IMR-90 (cell line): ENCODE measurements around the gene ALKBH3. TPM values are rescaled to one million over a fixed set of nuclear protein-coding genes. Genes with fewer than 3 reads are reported as not detected.

ENCODE experiments used
- ATAC-seq: fragments of 200-7000 bp; cut with Tn5 transposase; 2 replicates; pipeline ENCODE4 v1.9.1; 2020; ENCODE audit warnings: low read depth, mild to moderate bottlenecking, moderate library complexity
- BruUV-seq: library from RNA; stranded (reverse); fragments of 400-500 nt; replicated peaks from 2 replicates; lab custom pipeline; 2021; lab: Mats Ljungman, UMichigan
- CTCF ChIA-PET: fragments of 300-600 bp; formaldehyde crosslinking; extraction: SDS; loops from one replicate; lab custom pipeline; 2021; ENCODE audit warnings: antibody characterized with exemption; lab: Yijun Ruan, JAX
- POLR2A ChIA-PET: fragments of 300-600 bp; sonication (Branson Sonifier 250); formaldehyde crosslinking; loops from one replicate; lab custom pipeline; 2022; ENCODE audit warnings: antibody characterized with exemption; ENCODE audit not compliant: unreplicated experiment; lab: Charles Lee
- DNase-seq: peaks from one replicate; pipeline ENCODE4 v3.0.0; 2013
- H2AFZ ChIP-seq: replicated peaks from 2 replicates; pipeline ENCODE3; 2013; ENCODE audit warnings: low read length, mild to moderate bottlenecking; ENCODE audit not compliant: poor library complexity
- H2AK5ac ChIP-seq: 2 replicates; pipeline ENCODE4 v1.6.1; 2013; ENCODE audit warnings: low read depth, low read length, inconsistent platforms
- H2AK9ac ChIP-seq: replicated peaks from 2 replicates; pipeline ENCODE3; 2013; ENCODE audit warnings: mild to moderate bottlenecking, low read depth, low read length, moderate library complexity; ENCODE audit not compliant: poor library complexity
- H2BK120ac ChIP-seq: 2 replicates; pipeline ENCODE4 v1.6.1; 2013; ENCODE audit warnings: low read depth, low read length, inconsistent platforms
- H2BK15ac ChIP-seq: 3 replicates; pipeline ENCODE4 v1.6.1; 2013; ENCODE audit warnings: low read depth, low read length, inconsistent platforms
- H2BK20ac ChIP-seq: 2 replicates; pipeline ENCODE4 v1.6.1; 2013; ENCODE audit warnings: low read depth, mild to moderate bottlenecking, inconsistent platforms, low read length, moderate library complexity
- H2BK5ac ChIP-seq: 2 replicates; pipeline ENCODE4 v1.6.1; 2013; ENCODE audit warnings: mild to moderate bottlenecking, low read depth, low read length, inconsistent platforms; ENCODE audit not compliant: poor library complexity, severe bottlenecking
- H3K14ac ChIP-seq: replicated peaks from 2 replicates; pipeline ENCODE4 v1.6.1; 2013; ENCODE audit warnings: low read depth, low read length, inconsistent platforms
- H3K18ac ChIP-seq: 2 replicates; pipeline ENCODE4 v1.6.1; 2013; ENCODE audit warnings: low read depth, low read length, control low read depth
- H3K23ac ChIP-seq: 2 replicates; pipeline ENCODE4 v1.6.1; 2013; ENCODE audit warnings: low read depth, low read length, inconsistent platforms
- H3K27ac ChIP-seq: 2 replicates; pipeline ENCODE4 v1.5.1; 2013; ENCODE audit warnings: mild to moderate bottlenecking, control low read depth, low read length; ENCODE audit not compliant: insufficient read depth
- H3K27me3 ChIP-seq: 2 replicates; pipeline ENCODE4 v1.6.1; 2013; ENCODE audit warnings: low read length; ENCODE audit not compliant: control insufficient read depth, insufficient read depth
- H3K36me3 ChIP-seq: 2 replicates; pipeline ENCODE4 v1.6.1; 2013; ENCODE audit warnings: low read length, mixed read lengths; ENCODE audit not compliant: control insufficient read depth, insufficient read depth
- H3K4ac ChIP-seq: 2 replicates; pipeline ENCODE4 v1.6.1; 2013; ENCODE audit warnings: low read depth, low read length, inconsistent platforms
- H3K4me1 ChIP-seq: 2 replicates; pipeline ENCODE4 v1.6.1; 2013; ENCODE audit warnings: low read length, mixed read lengths; ENCODE audit not compliant: control insufficient read depth, insufficient read depth
- H3K4me2 ChIP-seq: 2 replicates; pipeline ENCODE4 v1.6.1; 2013; ENCODE audit warnings: low read depth, mild to moderate bottlenecking, control low read depth, low read length, moderate library complexity
- H3K4me3 ChIP-seq: 2 replicates; pipeline ENCODE4 v1.5.1; 2013; ENCODE audit warnings: low read depth, mild to moderate bottlenecking, control low read depth, low read length, moderate library complexity; ENCODE audit not compliant: insufficient read depth
- H3K56ac ChIP-seq: 2 replicates; pipeline ENCODE4 v1.6.1; 2013; ENCODE audit warnings: low read length, inconsistent platforms; ENCODE audit not compliant: insufficient read depth; ENCODE audit errors: extremely low read depth
- H3K79me1 ChIP-seq, 2 experiments: 2 replicates each; pipeline ENCODE4 v1.6.1; 2013; ENCODE audit warnings: low read length in 2 of 2, inconsistent platforms in 1 of 2, low read depth in 1 of 2
- H3K9ac ChIP-seq: 2 replicates; pipeline ENCODE4 v1.6.1; 2013; ENCODE audit warnings: low read depth, low read length, control low read depth
- H3K9me1 ChIP-seq: 2 replicates; pipeline ENCODE4 v1.6.1; 2013; ENCODE audit warnings: low read length, inconsistent platforms; ENCODE audit not compliant: insufficient read depth
- H3K9me3 ChIP-seq: 2 replicates; pipeline ENCODE4 v1.6.1; 2013; ENCODE audit warnings: low read length; ENCODE audit not compliant: control insufficient read depth, insufficient read depth
- H4K20me1 ChIP-seq: 2 replicates; pipeline ENCODE4 v1.6.1; 2013; ENCODE audit warnings: low read length, inconsistent platforms; ENCODE audit not compliant: insufficient read depth
- H4K5ac ChIP-seq: 2 replicates; pipeline ENCODE4 v1.6.1; 2013; ENCODE audit warnings: mild to moderate bottlenecking, low read depth, low read length, control low read depth
- H4K8ac ChIP-seq, 2 experiments: 2 replicates each; pipeline ENCODE4 v1.6.1; 2013; ENCODE audit warnings: low read depth in 2 of 2, low read length in 2 of 2, control low read depth in 1 of 2, inconsistent platforms in 1 of 2
- H4K91ac ChIP-seq: 2 replicates; pipeline ENCODE4 v1.6.1; 2013; ENCODE audit warnings: low read depth, low read length, inconsistent platforms; ENCODE audit not compliant: insufficient read depth
- BHLHE40 ChIP-seq: fragments of 150-350 bp; IDR thresholded peaks from 2 replicates; pipeline ENCODE4 v1.6.1; 2016; ENCODE audit warnings: mild to moderate bottlenecking, low read depth, low read length
- CEBPB ChIP-seq: IDR thresholded peaks from 2 replicates; pipeline ENCODE4 v1.6.1; 2012; ENCODE audit warnings: low read depth, low read length, improper control_type of control experiment
- CHD1 ChIP-seq: IDR thresholded peaks from 2 replicates; pipeline ENCODE4 v1.6.1; 2012; ENCODE audit warnings: low read depth, low read length, improper control_type of control experiment
- CTCF ChIP-seq: conservative IDR thresholded peaks from 2 replicates; pipeline ENCODE4 v1.5.1; 2012; ENCODE audit warnings: mild to moderate bottlenecking, low read depth, low read length, improper control_type of control experiment
- FOS ChIP-seq: fragments of 150-350 bp; IDR thresholded peaks from 2 replicates; pipeline ENCODE4 v1.6.1; 2016; ENCODE audit warnings: low read depth, low read length
- MAFK ChIP-seq: IDR thresholded peaks from 2 replicates; pipeline ENCODE4 v1.6.1; 2012; ENCODE audit warnings: low read depth, low read length, improper control_type of control experiment
- MAZ ChIP-seq: IDR thresholded peaks from 2 replicates; pipeline ENCODE4 v1.6.1; 2012; ENCODE audit warnings: low read depth, mild to moderate bottlenecking, low read length, improper control_type of control experiment, moderate library complexity, borderline replicate concordance
- MXI1 ChIP-seq: IDR thresholded peaks from 2 replicates; pipeline ENCODE4 v1.6.1; 2012; ENCODE audit warnings: low read depth, mild to moderate bottlenecking, low read length, moderate library complexity, borderline replicate concordance
- NFE2L2 ChIP-seq: fragments of 150-350 bp; IDR thresholded peaks from 2 replicates; pipeline ENCODE4 v1.6.1; 2016; ENCODE audit warnings: low read depth, mild to moderate bottlenecking, low read length
- POLR2A ChIP-seq: IDR thresholded peaks from 2 replicates; pipeline ENCODE4 v1.6.1; 2012; ENCODE audit warnings: mild to moderate bottlenecking, low read depth, low read length
- RAD21 ChIP-seq: IDR thresholded peaks from 2 replicates; pipeline ENCODE4 v1.6.1; 2012; ENCODE audit warnings: low read length, improper control_type of control experiment
- RCOR1 ChIP-seq: IDR thresholded peaks from 2 replicates; pipeline ENCODE4 v1.6.1; 2012; ENCODE audit warnings: mild to moderate bottlenecking, low read length, improper control_type of control experiment; ENCODE audit not compliant: insufficient replicate concordance
- RFX5 ChIP-seq: IDR thresholded peaks from 2 replicates; pipeline ENCODE4 v1.8.0; 2012; ENCODE audit warnings: low read depth, mild to moderate bottlenecking, low read length, moderate library complexity
- SMC3 ChIP-seq: fragments of 150-350 bp; IDR thresholded peaks from 2 replicates; pipeline ENCODE4 v1.6.1; 2016; ENCODE audit warnings: low read depth, mild to moderate bottlenecking, antibody characterized with exemption, low read length, moderate library complexity
- USF2 ChIP-seq: fragments of 150-350 bp; IDR thresholded peaks from 2 replicates; pipeline ENCODE4 v1.6.1; 2017; ENCODE audit warnings: mild to moderate bottlenecking, antibody characterized with exemption, low read length, low read depth
- dilution Hi-C: fragments of 300-500 bp; cut with HindIII; formaldehyde crosslinking; loops from one replicate; pipeline ENCODE4 v1.14.3; 2018; ENCODE audit warnings: low sequenced_read_pairs; ENCODE audit not compliant: unreplicated experiment
- in situ Hi-C: fragments of 300-500 bp; cut with MboI; formaldehyde crosslinking; loops from 3 replicates; pipeline ENCODE4 v1.14.3; 2019; ENCODE audit warnings: low sequenced_read_pairs, inconsistent platforms, mixed read lengths
- intact Hi-C: fragments of 100-400 bp; cut with micrococcal nuclease; formaldehyde crosslinking; loops from 2 replicates; pipeline ENCODE4 v1.10.0; 2022
- polyA plus RNA-seq, 3 experiments: library from polyadenylated mRNA; depleted of rRNA; stranded (reverse); fragments of >200 nt; gene quantifications; 2 replicates each; pipeline ENCODE4 v1.2.3, GENCODE V29; 2012; ENCODE audit warnings: low replicate concordance in 1 of 3
- total RNA-seq: library from RNA; depleted of rRNA; stranded (reverse); fragments of >200 nt; gene quantifications from 2 replicates; pipeline ENCODE4 v1.2.3, GENCODE V29; 2012
- TF ChIP-seq, protein P1 (sequence below): fragments of 150-350 bp; IDR thresholded peaks from 2 replicates; pipeline ENCODE4 v1.6.1; 2016; ENCODE audit warnings: low read depth, mild to moderate bottlenecking, low read length, moderate library complexity, borderline replicate concordance

The ALKBH3 gene
- total and polyA plus RNA-seq, 2 of the 4 experiments (the other 2 are of a cell fraction), result 27.7 to 62.9 TPM

DNA sequence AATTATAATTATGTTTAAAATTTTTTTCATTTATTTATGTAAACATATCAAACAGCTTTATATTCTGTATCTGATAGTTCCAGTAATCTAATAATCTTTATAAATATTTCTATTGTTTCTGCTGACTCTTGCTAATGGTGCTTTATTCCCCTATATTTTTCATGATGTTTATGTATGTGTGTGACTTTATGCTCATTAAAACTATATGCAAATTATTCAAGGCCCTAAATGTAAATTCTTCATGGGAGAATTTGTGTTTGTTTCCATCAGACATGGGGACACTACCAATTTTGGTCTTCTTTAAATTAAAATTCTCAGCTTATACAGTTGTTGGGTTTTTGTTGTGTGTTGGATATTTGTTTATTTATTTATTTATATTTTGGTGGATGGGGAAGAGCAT, 13.7 kb upstream of the ALKBH3 start:
- no peak overlapping the region for H2BK120ac ChIP-seq
- no peak overlapping the region for H3K9ac ChIP-seq
- H3K79me1 ChIP-seq, result no peaks in the 10 kb centered on the region
- no peak overlapping the region for H3K4me3 ChIP-seq
- no peak overlapping the region for H4K8ac ChIP-seq
- H3K23ac ChIP-seq, result no peak overlapping the region
- no peak overlapping the region for H4K5ac ChIP-seq
- TF ChIP-seq RAD21 (no peak), CTCF (no peak), MXI1 (no peak), BHLHE40 (no peak), SMC3 (no peak), POLR2A (no peak), CHD1 (no peak), MAFK (no peak), FOS (no peak), USF2 (no peak), RCOR1 (no peak), MAZ (no peak), RFX5 (no peak), NFE2L2 (no peak), CEBPB (no peak)
- TF ChIP-seq, protein P1, sequence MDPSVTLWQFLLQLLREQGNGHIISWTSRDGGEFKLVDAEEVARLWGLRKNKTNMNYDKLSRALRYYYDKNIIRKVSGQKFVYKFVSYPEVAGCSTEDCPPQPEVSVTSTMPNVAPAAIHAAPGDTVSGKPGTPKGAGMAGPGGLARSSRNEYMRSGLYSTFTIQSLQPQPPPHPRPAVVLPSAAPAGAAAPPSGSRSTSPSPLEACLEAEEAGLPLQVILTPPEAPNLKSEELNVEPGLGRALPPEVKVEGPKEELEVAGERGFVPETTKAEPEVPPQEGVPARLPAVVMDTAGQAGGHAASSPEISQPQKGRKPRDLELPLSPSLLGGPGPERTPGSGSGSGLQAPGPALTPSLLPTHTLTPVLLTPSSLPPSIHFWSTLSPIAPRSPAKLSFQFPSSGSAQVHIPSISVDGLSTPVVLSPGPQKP, result no peak
- intact Hi-C loops, result no loop called here
- no peak overlapping the region for H2AK5ac ChIP-seq
- CTCF ChIA-PET, result interaction anchor here (0.7 to 1.5 kb wide), 2 partner anchors 15 to 41 kb away, joined by 3 to 6 read pairs; no protein-coding TSS in a partner anchor
- no peak overlapping the region for H4K91ac ChIP-seq
- ATAC-seq (no peak), DNase-seq (no peak)
- no peak overlapping the region for H3K27ac ChIP-seq
- H3K18ac ChIP-seq, result no peak overlapping the region
- no peak overlapping the region for H2AK9ac ChIP-seq
- H3K4me2 ChIP-seq, result no peak overlapping the region
- no peak overlapping the region for H2AFZ ChIP-seq
- no peak overlapping the region for H3K14ac ChIP-seq
- no peak overlapping the region for H2BK15ac ChIP-seq
- H3K4ac ChIP-seq, result no peak overlapping the region
- peaks cover 11% of the 10 kb centered on the region for H3K4me1 ChIP-seq
- H2BK5ac ChIP-seq, result no peak overlapping the region
- BruUV-seq, result no TSS peak
- peaks cover 7% of the 10 kb centered on the region for H3K27me3 ChIP-seq
- no peaks in the 10 kb centered on the region for H4K20me1 ChIP-seq
- H2BK20ac ChIP-seq, result no peak overlapping the region
- no peak overlapping the region for H3K56ac ChIP-seq
- dilution Hi-C loops, result no loop called here
- H3K9me3 ChIP-seq, result no peaks in the 10 kb centered on the region
- peaks cover 5% of the 10 kb centered on the region; the same call in 1 of the 2 replicates for H3K9me1 ChIP-seq
- no peaks in the 10 kb centered on the region for H3K36me3 ChIP-seq
- in situ Hi-C loops, result no loop called here
- POLR2A ChIA-PET, result no interaction called here
